Natural killer cell (primary cell): ENCODE measurements around the gene TREH. TPM values are rescaled to one million over a fixed set of nuclear protein-coding genes. Genes with fewer than 3 reads are reported as not detected.
"Not testable (repeated sequence)": the region's sequence is repeated elsewhere in the genome, so short reads cannot be mapped to it uniquely, and the experiment has no call there.

Experiments used
- ATAC-seq, 3 donors: fragments of 150-1000 bp in 2 of 3; fragments of 200-7000 bp in 1 of 3; cut with Tn5 transposase; 1 replicate in 1 of 3; 2 replicates in 2 of 3; pipeline ENCODE4 v1.10.0; 2021; ENCODE audit warnings: mild to moderate bottlenecking in 2 of 3, moderate library complexity in 2 of 3
- DNase-seq, 2 donors: peaks; one replicate each; pipeline versions ENCODE4 v3.0.0 to v3.0.0-alpha.2; 2013 to 2021; ENCODE audit warnings: mixed read lengths in 1 of 2
- H3K27ac ChIP-seq: one replicate; pipeline ENCODE4 v1.5.1; 2013; ENCODE audit warnings: mild to moderate bottlenecking, low read length
- H3K27me3 ChIP-seq: one replicate; pipeline ENCODE4 v1.6.1; 2013; ENCODE audit warnings: low read length; ENCODE audit not compliant: control insufficient read depth, insufficient read depth
- H3K36me3 ChIP-seq: one replicate; pipeline ENCODE4 v1.6.1; 2013; ENCODE audit warnings: low read length; ENCODE audit not compliant: control insufficient read depth, insufficient read depth
- H3K4me1 ChIP-seq: one replicate; pipeline ENCODE4 v1.6.1; 2013; ENCODE audit warnings: low read length; ENCODE audit not compliant: control insufficient read depth, insufficient read depth
- H3K4me3 ChIP-seq: one replicate; pipeline ENCODE4 v1.5.1; 2013; ENCODE audit warnings: low read length
- H3K9me3 ChIP-seq: one replicate; pipeline ENCODE4 v1.6.1; 2013; ENCODE audit warnings: low read length; ENCODE audit not compliant: control insufficient read depth, insufficient read depth
- H3K27ac Mint-ChIP-seq, 2 donors: one replicate each; pipeline ENCODE4 v1.8.0; 2022; ENCODE audit warnings: mild to moderate bottlenecking in 2 of 2, mixed read lengths in 2 of 2, moderate library complexity in 1 of 2
- H3K27me3 Mint-ChIP-seq, 2 donors: one replicate each; pipeline ENCODE4 v1.8.0; 2022; ENCODE audit warnings: low read depth in 2 of 2, mixed read lengths in 2 of 2
- H3K36me3 Mint-ChIP-seq: one replicate; pipeline ENCODE4 v1.8.0; 2022; ENCODE audit warnings: mixed read lengths
- H3K4me1 Mint-ChIP-seq, 2 donors: one replicate each; pipeline ENCODE4 v1.8.0; 2022; ENCODE audit warnings: mixed read lengths in 2 of 2
- H3K4me3 Mint-ChIP-seq: one replicate; pipeline ENCODE4 v1.8.0; 2022; ENCODE audit warnings: mild to moderate bottlenecking, moderate library complexity, mixed read lengths
- H3K9me3 Mint-ChIP-seq, 2 donors: one replicate each; pipeline ENCODE4 v1.8.0; 2022; ENCODE audit warnings: mixed read lengths in 2 of 2
- WGBS: methylation state at CpG from one replicate; pipeline ENCODE4 v1.1.7; 2013; ENCODE audit warnings: missing lambda C conversion rate; ENCODE audit not compliant: insufficient coverage; 5-methylcytosine and 5-hydroxymethylcytosine counted together
- intact Hi-C: fragments of 100-400 bp; cut with micrococcal nuclease; formaldehyde crosslinking; loops from one replicate; pipeline ENCODE4 v1.14.2; 2022
- total RNA-seq, 4 donors: library from RNA; stranded (reverse); fragments of 120-200 nt in 1 of 4; gene quantifications; one replicate each; pipeline versions ENCODE4 v1.2.3 to v1.2.4, GENCODE V29; 2013 to 2022
- TF ChIP-seq, protein P1 (sequence below): fragments of 200-600 bp; IDR thresholded peaks from one replicate; pipeline ENCODE4 v1.8.0; 2022; ENCODE audit warnings: antibody characterized with exemption

The TREH gene
- total RNA-seq, 3 donors from 2014 or later (not counting 1 experiment from before 2014, with no cell fraction given) = not detected

DNA sequence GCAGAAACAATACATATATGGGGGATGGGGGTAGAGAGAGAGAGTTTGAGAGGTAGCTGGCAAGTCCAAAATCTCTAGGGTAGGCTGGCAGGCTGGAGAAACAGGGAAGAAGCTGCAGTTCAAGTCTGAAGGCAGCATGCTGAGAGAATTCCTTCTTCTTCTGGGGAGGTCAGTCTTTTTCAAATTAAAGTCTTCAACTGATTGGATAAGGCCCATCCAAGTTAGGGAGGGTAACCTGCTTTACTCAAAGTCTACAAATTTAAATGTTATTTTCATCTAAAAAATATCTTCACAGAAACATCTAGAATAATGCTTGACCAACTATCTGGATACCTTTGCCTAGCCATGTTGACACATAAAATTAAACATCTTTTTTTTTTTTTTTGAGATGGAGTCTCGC, 2.9 kb upstream of the TREH start:
- DNase-seq (no peak), ATAC-seq (no peak)
- Mint-ChIP-seq H3K36me3 (no peaks in the 10 kb centered on the region), H3K9me3 (no peaks in the 10 kb centered on the region), H3K4me3 (no peak overlapping the region), H3K27me3 (peaks cover 11% of the 10 kb centered on the region in 2 donors), H3K4me1 (no peaks in the 10 kb centered on the region), H3K27ac (no peak overlapping the region)
- Histone ChIP-seq H3K4me1 (no peaks in the 10 kb centered on the region), H3K9me3 (no peaks in the 10 kb centered on the region), H3K36me3 (no peaks in the 10 kb centered on the region), H3K27ac (no peak overlapping the region), H3K4me3 (no peak overlapping the region), H3K27me3 (no peaks in the 10 kb centered on the region)
- intact Hi-C loops = no loop called here
- TF ChIP-seq, protein P1, sequence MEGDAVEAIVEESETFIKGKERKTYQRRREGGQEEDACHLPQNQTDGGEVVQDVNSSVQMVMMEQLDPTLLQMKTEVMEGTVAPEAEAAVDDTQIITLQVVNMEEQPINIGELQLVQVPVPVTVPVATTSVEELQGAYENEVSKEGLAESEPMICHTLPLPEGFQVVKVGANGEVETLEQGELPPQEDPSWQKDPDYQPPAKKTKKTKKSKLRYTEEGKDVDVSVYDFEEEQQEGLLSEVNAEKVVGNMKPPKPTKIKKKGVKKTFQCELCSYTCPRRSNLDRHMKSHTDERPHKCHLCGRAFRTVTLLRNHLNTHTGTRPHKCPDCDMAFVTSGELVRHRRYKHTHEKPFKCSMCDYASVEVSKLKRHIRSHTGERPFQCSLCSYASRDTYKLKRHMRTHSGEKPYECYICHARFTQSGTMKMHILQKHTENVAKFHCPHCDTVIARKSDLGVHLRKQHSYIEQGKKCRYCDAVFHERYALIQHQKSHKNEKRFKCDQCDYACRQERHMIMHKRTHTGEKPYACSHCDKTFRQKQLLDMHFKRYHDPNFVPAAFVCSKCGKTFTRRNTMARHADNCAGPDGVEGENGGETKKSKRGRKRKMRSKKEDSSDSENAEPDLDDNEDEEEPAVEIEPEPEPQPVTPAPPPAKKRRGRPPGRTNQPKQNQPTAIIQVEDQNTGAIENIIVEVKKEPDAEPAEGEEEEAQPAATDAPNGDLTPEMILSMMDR = no peak
- whole genome bisulfite sequencing = 100% methylated on average over 1 of the region's 1 CpG

DNA sequence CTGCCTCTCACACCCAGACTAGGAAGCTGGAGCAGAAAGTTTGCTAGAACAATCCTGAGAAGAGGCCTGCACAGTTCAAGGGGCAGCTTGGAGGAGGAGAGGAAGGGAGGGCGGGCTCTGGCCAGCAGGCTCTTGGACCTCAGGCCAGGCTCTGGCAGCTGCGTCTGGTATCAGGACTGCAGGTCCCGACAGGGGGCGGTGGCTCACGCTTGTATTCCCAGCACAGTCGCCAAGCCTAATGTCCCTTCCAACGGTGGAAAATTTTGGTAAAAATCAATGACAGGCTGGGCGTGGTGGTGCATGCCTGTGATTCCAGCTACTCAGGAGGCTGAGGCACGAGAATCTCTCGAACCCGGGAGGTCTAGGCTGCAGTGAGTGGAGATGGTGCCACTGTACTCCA, 542 bp downstream of the TREH start:
- H3K4me3 ChIP-seq, H3K4me1 ChIP-seq, H3K9me3 ChIP-seq, H3K36me3 Mint-ChIP-seq, DNase-seq, H3K27me3 ChIP-seq, H3K4me1 Mint-ChIP-seq, H3K27ac Mint-ChIP-seq, H3K4me3 Mint-ChIP-seq, H3K9me3 Mint-ChIP-seq, ATAC-seq, intact Hi-C loops, H3K27me3 Mint-ChIP-seq, H3K36me3 ChIP-seq, H3K27ac ChIP-seq: not testable (repeated sequence)
- 69% methylated on average over 9 of the region's 11 CpGs for WGBS

DNA sequence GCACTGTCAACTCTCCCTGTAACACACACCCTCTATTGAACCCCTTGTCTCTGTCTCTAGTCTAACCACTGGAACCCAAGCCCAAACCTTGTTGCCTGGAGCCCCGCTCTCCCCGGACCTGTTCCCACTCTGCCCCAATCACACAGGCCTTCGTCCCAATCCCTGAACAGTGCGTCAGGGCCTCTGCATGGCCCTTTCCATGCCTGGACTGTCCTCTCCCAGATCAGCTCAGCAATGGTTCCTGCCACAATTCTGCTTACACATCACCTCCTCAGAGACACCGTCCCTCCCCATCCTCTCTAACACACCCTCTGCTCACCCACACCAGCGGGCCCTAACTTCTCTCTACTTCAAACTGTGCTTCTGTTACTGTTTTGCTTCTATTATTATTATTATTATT, 1.5 kb downstream of the TREH start:
- ATAC-seq (no peak), DNase-seq (no peak)
- no peaks in the 10 kb centered on the region for H3K4me1 Mint-ChIP-seq
- TF ChIP-seq, protein P1 = no peak
- H3K36me3 Mint-ChIP-seq = no peaks in the 10 kb centered on the region
- Histone ChIP-seq H3K9me3 (no peaks in the 10 kb centered on the region), H3K27ac (no peak overlapping the region), H3K4me3 (no peak overlapping the region), H3K27me3 (no peaks in the 10 kb centered on the region), H3K36me3 (no peaks in the 10 kb centered on the region), H3K4me1 (no peaks in the 10 kb centered on the region)
- H3K27ac Mint-ChIP-seq = no peak overlapping the region
- WGBS = 97% methylated on average over 4 of the region's 6 CpGs
- H3K4me3 Mint-ChIP-seq = no peak overlapping the region
- intact Hi-C loops = no loop called here
- peaks cover 3 to 7% of the 10 kb centered on the region in 2 donors for H3K27me3 Mint-ChIP-seq
- no peaks in the 10 kb centered on the region for H3K9me3 Mint-ChIP-seq

DNA sequence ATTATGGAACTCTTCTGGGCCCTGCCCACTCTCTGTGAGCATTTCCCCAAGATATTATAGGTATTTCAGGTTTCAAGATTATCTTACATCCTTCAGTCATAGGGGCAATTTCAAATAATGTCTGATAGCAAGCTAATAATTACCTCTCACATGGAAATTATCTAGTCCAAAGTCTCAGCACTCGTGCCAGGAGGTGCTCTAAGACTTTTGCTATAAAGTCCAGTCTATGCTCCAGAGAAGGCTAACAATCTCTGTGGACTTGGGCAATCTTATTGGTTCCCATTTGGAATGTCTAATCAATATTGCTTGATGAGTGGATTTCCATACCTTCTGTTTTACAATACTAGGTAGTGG, 5.4 kb downstream of the TREH start:
- Mint-ChIP-seq H3K4me3 (no peak overlapping the region), H3K27ac (no peak overlapping the region), H3K27me3 (peaks cover 3 to 25% of the 10 kb centered on the region in 2 donors)

More for the DNA sequence above, 5.4 kb downstream of the TREH start:
- 62% methylated on average over 1 of the region's 1 CpG for WGBS
- Histone ChIP-seq H3K9me3 (no peaks in the 10 kb centered on the region), H3K27ac (no peak overlapping the region), H3K4me3 (no peak overlapping the region), H3K36me3 (no peaks in the 10 kb centered on the region), H3K4me1 (no peaks in the 10 kb centered on the region), H3K27me3 (no peaks in the 10 kb centered on the region)
- ATAC-seq (no peak), DNase-seq (no peak)
- TF ChIP-seq, protein P1 = no peak
- Mint-ChIP-seq H3K9me3 (peaks cover 0 to 2% of the 10 kb centered on the region in 2 donors), H3K36me3 (no peaks in the 10 kb centered on the region), H3K4me1 (no peaks in the 10 kb centered on the region)
- intact Hi-C loops = no loop called here
